Adrenal gland (tissue), 5 donors: ENCODE data around the gene UGDH.

Source experiments
- POLR2A ChIP-seq, 2 donors: fragments of 450-650 bp; IDR thresholded peaks; one replicate each; pipeline ENCODE4 v1.6.1; 2017; ENCODE audit warnings: antibody characterized with exemption in 2 of 2, mild to moderate bottlenecking in 2 of 2, moderate library complexity in 1 of 2
- TF ChIP-seq, protein P1 (sequence below), 6 experiments: fragments of 450-650 bp in 4 of 6; fragments of 200-600 bp in 2 of 6; sonication (generic) in 1 of 6; IDR thresholded peaks; 1 replicate in 5 of 6; 2 replicates in 1 of 6; pipeline versions ENCODE4 v1.5.1 to v1.8.0; 2016 to 2021; ENCODE audit warnings: antibody characterized with exemption in 6 of 6, mild to moderate bottlenecking in 2 of 6, moderate library complexity in 1 of 6
- donor health status: DM: no; HTN: no; CAD: no.

DNA sequence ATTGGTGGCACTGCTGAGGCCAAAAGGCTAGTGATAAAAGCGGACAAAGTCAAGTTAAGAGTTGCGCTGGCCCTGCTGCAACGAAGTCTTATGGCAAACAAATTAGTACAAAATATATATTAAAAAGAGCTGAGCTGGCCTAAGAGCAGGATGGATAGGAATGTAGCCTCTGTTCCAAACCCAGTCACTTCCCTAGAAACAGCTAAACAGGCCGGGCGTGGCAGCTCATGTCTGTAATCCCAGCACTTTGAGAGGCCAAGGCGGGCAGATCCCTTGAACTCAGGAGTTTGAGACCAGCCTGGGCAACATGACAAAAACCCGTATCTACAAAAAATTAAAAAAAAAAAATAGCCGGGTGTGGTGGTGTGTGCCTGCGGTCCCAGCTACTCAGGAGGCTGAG, 32.4 kb upstream of the UGDH start:
- TF ChIP-seq, protein P1, sequence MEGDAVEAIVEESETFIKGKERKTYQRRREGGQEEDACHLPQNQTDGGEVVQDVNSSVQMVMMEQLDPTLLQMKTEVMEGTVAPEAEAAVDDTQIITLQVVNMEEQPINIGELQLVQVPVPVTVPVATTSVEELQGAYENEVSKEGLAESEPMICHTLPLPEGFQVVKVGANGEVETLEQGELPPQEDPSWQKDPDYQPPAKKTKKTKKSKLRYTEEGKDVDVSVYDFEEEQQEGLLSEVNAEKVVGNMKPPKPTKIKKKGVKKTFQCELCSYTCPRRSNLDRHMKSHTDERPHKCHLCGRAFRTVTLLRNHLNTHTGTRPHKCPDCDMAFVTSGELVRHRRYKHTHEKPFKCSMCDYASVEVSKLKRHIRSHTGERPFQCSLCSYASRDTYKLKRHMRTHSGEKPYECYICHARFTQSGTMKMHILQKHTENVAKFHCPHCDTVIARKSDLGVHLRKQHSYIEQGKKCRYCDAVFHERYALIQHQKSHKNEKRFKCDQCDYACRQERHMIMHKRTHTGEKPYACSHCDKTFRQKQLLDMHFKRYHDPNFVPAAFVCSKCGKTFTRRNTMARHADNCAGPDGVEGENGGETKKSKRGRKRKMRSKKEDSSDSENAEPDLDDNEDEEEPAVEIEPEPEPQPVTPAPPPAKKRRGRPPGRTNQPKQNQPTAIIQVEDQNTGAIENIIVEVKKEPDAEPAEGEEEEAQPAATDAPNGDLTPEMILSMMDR (IDR thresholded peaks at IDR 0.05), result no peak
- no peak for TF ChIP-seq POLR2A (IDR thresholded peaks at IDR 0.05)
